Right forelimb (tissue), 1 donor: Measurements from ENCODE around the gene SPAG4.
A peak's percentile ranks its signal among the peaks of the same experiment; 100 is the strongest.

Experiments used
- DNase-seq: peaks from one replicate; pipeline ENCODE4 v3.0.0-alpha.2; 2018

SPAG4 gene

GRCh38 chr20:35615667-35616464 lies at the start of gene SPAG4:
SPAG4 (plus strand) TSS chr20:35615829; CDS start chr20:35616004, 175 bp downstream.
- peak; percentile 96 for DNase-seq

GRCh38 chr20:35568645-35569044 lies 47.0 kb upstream of the SPAG4 start:
- DNase-seq = no peak

GRCh38 chr20:35571555-35571954 lies 44.1 kb upstream of the SPAG4 start:
- DNase-seq = no peak

- no peak for DNase-seq
Observed at GRCh38 chr20:35572838-35573237, 42.8 kb upstream of the SPAG4 start.

GRCh38 chr20:35575958-35576357 lies 39.7 kb upstream of the SPAG4 start:
- no peak for DNase-seq

- no peak for DNase-seq
Observed at GRCh38 chr20:35576816-35577215, 38.8 kb upstream of the SPAG4 start.

- no peak for DNase-seq
Observed at GRCh38 chr20:35578469-35578868, 37.2 kb upstream of the SPAG4 start.

GRCh38 chr20:35579196-35579595 lies 36.4 kb upstream of the SPAG4 start:
- no peak for DNase-seq

GRCh38 chr20:35582131-35582530 lies 33.5 kb upstream of the SPAG4 start:
- DNase-seq = no peak

- no peak for DNase-seq
Observed at GRCh38 chr20:35582741-35583404, 32.8 kb upstream of the SPAG4 start.

GRCh38 chr20:35583636-35584560 lies 31.7 kb upstream of the SPAG4 start:
- DNase-seq = no peak

GRCh38 chr20:35586751-35587425 lies 28.7 kb upstream of the SPAG4 start:
- no peak for DNase-seq

- no peak for DNase-seq
Observed at GRCh38 chr20:35587436-35587835, 28.2 kb upstream of the SPAG4 start.

- DNase-seq = no peak
Observed at GRCh38 chr20:35588397-35588796, 27.2 kb upstream of the SPAG4 start.

- DNase-seq = no peak
Observed at GRCh38 chr20:35592339-35592974, 23.2 kb upstream of the SPAG4 start.

- DNase-seq = no peak
Observed at GRCh38 chr20:35595456-35595855, 20.2 kb upstream of the SPAG4 start.

- no peak for DNase-seq
Observed at GRCh38 chr20:35595901-35596300, 19.7 kb upstream of the SPAG4 start.

- DNase-seq = no peak
Observed at GRCh38 chr20:35597186-35597585, 18.4 kb upstream of the SPAG4 start.

GRCh38 chr20:35598476-35598875 lies 17.2 kb upstream of the SPAG4 start:
- no peak for DNase-seq

GRCh38 chr20:35598899-35599775 lies 16.5 kb upstream of the SPAG4 start:
- DNase-seq = no peak

GRCh38 chr20:35599776-35600120 lies 15.9 kb upstream of the SPAG4 start:
- DNase-seq = no peak
